Subcutaneous abdominal adipose tissue (tissue), 5 donors: ENCODE results near the gene ARMH3.

Source experiments
- H3K27ac ChIP-seq: one replicate; pipeline ENCODE4 v1.7.0; 2013; ENCODE audit warnings: low read depth, mild to moderate bottlenecking, inconsistent platforms, low read length, moderate library complexity
- H3K27me3 ChIP-seq, 5 donors: one replicate each; pipeline ENCODE4 v1.7.0; 2013; ENCODE audit warnings: low read length in 5 of 5, inconsistent platforms in 1 of 5; ENCODE audit not compliant: control insufficient read depth in 5 of 5, insufficient read depth in 4 of 5
- H3K36me3 ChIP-seq, 5 donors: one replicate each; pipeline ENCODE4 v1.7.0; 2013; ENCODE audit warnings: low read length in 5 of 5; ENCODE audit not compliant: control insufficient read depth in 5 of 5, insufficient read depth in 5 of 5
- H3K4me1 ChIP-seq, 5 donors: one replicate each; pipeline ENCODE4 v1.7.0; 2013; ENCODE audit warnings: low read length in 5 of 5, mild to moderate bottlenecking in 3 of 5, moderate library complexity in 1 of 5; ENCODE audit not compliant: control insufficient read depth in 5 of 5, insufficient read depth in 5 of 5
- H3K4me3 ChIP-seq, 5 donors: one replicate each; pipeline ENCODE4 v1.7.0; 2013; ENCODE audit warnings: low read length in 5 of 5, low read depth in 1 of 5
- H3K9ac ChIP-seq, 5 donors: one replicate each; pipeline ENCODE4 v1.7.0; 2013; ENCODE audit warnings: low read length in 5 of 5, mild to moderate bottlenecking in 4 of 5, moderate library complexity in 3 of 5
- H3K9me3 ChIP-seq, 5 donors: one replicate each; pipeline ENCODE4 v1.7.0; 2013; ENCODE audit warnings: low read length in 5 of 5; ENCODE audit not compliant: control insufficient read depth in 5 of 5
- donor health status: healthy.
- donor health status: healthy.
- donor health status: healthy.
- donor health status: healthy.
- donor health status: healthy.

The ARMH3 gene

DNA sequence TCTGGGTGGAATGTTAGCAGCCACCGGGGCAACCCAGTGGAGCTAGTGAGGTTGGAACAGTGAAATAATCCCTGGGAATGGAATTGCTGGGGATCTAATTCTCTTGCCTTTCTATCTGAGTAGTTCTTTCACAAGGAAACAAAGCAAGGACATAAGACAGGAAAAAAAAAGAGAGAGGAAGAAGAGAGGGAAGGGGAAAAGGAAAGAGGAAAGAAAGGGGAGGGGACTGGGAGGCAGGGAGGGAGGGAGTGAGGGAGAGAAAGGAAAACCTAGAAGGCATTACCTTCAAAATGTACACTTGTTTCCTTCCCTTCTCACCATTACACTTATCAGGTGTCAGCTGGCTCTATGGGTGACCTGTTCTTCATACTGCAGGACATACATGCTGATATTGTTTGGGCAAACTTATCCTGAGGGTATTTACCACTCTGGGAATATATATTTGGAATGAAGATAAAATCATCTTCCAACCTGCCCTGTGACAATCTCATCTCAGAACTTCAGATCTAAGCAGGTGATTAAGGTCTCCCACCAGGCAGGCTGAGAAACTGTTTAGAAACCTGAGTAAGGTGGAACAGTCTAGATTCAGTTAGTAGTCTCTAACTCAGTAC is 162.4 kb downstream of the ARMH3 start:
- Histone ChIP-seq H3K36me3 (peaks cover 0 to 1% (median 0%) of the 10 kb centered on the region in 5 donors), H3K9me3 (no peaks in the 10 kb centered on the region), H3K4me1 (peaks cover 0 to 10% (median 0%) of the 10 kb centered on the region in 5 donors), H3K27me3 (no peaks in the 10 kb centered on the region), H3K4me3 (no peak overlapping the region), H3K27ac (no peak overlapping the region), H3K9ac (peak overlapping the region in 1 of 5 donors; percentile 21)

GRCh38 chr10:101892782-101893391 is 163.1 kb downstream of the ARMH3 start:
- Histone ChIP-seq H3K4me1 (peaks cover 0 to 13% (median 0%) of the 10 kb centered on the region in 5 donors), H3K9me3 (no peaks in the 10 kb centered on the region), H3K9ac (no peak overlapping the region), H3K4me3 (no peak overlapping the region), H3K27ac (no peak overlapping the region), H3K27me3 (no peaks in the 10 kb centered on the region), H3K36me3 (peaks cover 0 to 3% (median 0%) of the 10 kb centered on the region in 5 donors)

DNA sequence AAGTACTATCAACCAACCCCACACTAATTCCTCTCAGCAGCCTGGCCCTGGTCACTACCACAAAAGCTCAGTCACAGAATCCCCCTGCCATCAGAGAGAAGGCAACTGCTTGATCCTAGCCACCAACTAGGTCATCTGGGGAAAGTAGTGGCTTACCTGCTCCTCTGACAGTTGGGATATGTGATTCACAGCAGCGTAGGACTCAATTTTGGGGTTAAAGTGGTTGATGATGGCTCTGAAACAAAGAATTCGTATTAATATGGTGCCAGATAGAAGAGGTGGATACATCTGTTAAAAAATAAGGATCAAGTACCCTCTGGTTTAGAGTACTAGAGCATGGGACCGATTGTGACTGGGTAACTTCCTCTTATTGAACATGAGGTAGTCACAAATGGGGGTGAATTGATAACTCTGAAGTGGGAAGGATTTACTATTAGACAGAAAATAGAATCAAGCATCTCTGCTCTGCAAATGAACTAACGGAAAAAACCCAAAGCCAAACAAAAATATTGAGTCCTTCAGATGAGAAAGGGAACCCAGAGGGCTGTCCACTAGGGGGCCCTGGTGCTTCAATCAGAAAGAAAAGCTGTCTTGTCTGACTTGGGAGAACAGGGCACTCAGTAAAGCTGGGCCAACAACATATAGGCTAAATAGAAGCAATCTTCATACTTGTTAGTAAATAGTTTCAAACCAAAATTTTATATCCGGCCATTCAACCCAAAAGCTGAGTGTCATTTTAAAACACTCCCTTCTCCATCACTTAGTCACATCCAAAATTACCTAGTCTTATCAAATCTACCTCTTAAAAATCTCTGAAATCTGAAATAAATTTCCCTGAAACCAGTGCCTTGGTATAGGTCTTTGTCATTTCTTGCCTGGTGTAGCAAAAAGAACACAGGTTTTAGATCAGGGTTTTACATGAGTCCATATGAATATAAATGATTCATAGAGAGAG is 166.4 kb downstream of the ARMH3 start:
- H3K4me3 ChIP-seq: no peak overlapping the region
- H3K9me3 ChIP-seq: no peaks in the 10 kb centered on the region
- no peak overlapping the region for H3K9ac ChIP-seq
- no peak overlapping the region for H3K27ac ChIP-seq
- H3K4me1 ChIP-seq: peaks cover 0 to 8% (median 0%) of the 10 kb centered on the region in 5 donors
- H3K36me3 ChIP-seq: peaks cover 0 to 4% (median 0%) of the 10 kb centered on the region in 5 donors
- H3K27me3 ChIP-seq: no peaks in the 10 kb centered on the region

DNA sequence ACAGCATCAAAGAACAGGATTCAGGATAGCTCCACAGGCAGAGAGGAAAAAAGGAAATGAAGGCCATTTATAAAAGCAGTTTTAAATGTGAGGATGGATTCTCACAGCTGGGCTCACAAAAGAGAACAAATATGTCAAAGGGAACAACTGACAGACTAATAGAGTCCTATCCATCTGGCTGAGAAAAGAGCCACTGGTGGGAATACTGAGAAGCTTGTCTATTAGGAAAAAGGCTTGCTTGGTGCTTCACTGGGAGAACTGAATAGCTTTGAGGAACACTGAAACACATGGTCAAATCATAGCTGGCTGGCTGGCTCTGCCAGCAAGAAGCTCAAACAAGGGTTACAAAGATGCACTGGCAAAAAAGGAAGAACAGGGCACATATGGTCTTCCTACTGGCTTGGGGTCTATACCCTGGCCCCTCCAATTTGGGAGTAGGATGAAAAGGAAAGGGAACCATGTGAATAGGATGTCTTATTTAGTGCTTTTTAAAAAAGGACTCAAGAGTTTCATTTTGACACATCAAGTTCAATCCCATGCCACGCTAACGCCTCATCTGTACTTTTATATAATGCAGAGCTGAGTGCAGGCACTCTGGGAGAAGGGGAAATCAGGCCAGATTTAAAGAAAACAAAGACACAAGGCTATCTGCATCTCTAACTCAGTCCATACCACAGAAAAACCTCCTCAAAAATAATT is 167.6 kb downstream of the ARMH3 start:
- H3K36me3 ChIP-seq: peaks cover 0 to 4% (median 0%) of the 10 kb centered on the region in 5 donors
- H3K4me3 ChIP-seq: no peak overlapping the region
- no peak overlapping the region for H3K9ac ChIP-seq
- no peaks in the 10 kb centered on the region for H3K9me3 ChIP-seq
- no peaks in the 10 kb centered on the region for H3K27me3 ChIP-seq
- H3K27ac ChIP-seq: no peak overlapping the region
- peaks cover 0 to 8% (median 0%) of the 10 kb centered on the region in 5 donors for H3K4me1 ChIP-seq

- H3K9me3 ChIP-seq: no peaks in the 10 kb centered on the region
- no peak overlapping the region for H3K9ac ChIP-seq
- H3K4me1 ChIP-seq: peaks cover 0 to 8% (median 0%) of the 10 kb centered on the region in 5 donors
- H3K4me3 ChIP-seq: no peak overlapping the region
- H3K27ac ChIP-seq: no peak overlapping the region
- H3K36me3 ChIP-seq: peaks cover 0 to 4% (median 0%) of the 10 kb centered on the region in 5 donors
- H3K27me3 ChIP-seq: no peaks in the 10 kb centered on the region
Measured at GRCh38 chr10:101887775-101888174, 168.2 kb downstream of the ARMH3 start.

GRCh38 chr10:101886521-101887312 is 169.3 kb downstream of the ARMH3 start:
- peaks cover 0 to 8% (median 0%) of the 10 kb centered on the region in 5 donors for H3K4me1 ChIP-seq
- H3K36me3 ChIP-seq: peaks cover 0 to 4% (median 0%) of the 10 kb centered on the region in 5 donors
- no peak overlapping the region for H3K9ac ChIP-seq
- no peaks in the 10 kb centered on the region for H3K9me3 ChIP-seq
- H3K27me3 ChIP-seq: no peaks in the 10 kb centered on the region
- H3K4me3 ChIP-seq: no peak overlapping the region
- no peak overlapping the region for H3K27ac ChIP-seq

- H3K27ac ChIP-seq: no peak overlapping the region
- H3K4me3 ChIP-seq: no peak overlapping the region
- H3K9me3 ChIP-seq: no peaks in the 10 kb centered on the region
- peaks cover 0 to 5% (median 0%) of the 10 kb centered on the region in 5 donors for H3K4me1 ChIP-seq
- H3K36me3 ChIP-seq: peaks cover 0 to 11% (median 2%) of the 10 kb centered on the region in 5 donors
- H3K9ac ChIP-seq: no peak overlapping the region
- H3K27me3 ChIP-seq: no peaks in the 10 kb centered on the region
Measured at GRCh38 chr10:101881036-101881774, 174.8 kb downstream of the ARMH3 start.

GRCh38 chr10:101880232-101880573 is 175.8 kb downstream of the ARMH3 start:
- Histone ChIP-seq H3K27ac (no peak overlapping the region), H3K9ac (no peak overlapping the region), H3K9me3 (no peaks in the 10 kb centered on the region), H3K4me1 (peaks cover 0 to 5% (median 0%) of the 10 kb centered on the region in 5 donors), H3K36me3 (peaks cover 0 to 11% (median 2%) of the 10 kb centered on the region in 5 donors), H3K4me3 (no peak overlapping the region), H3K27me3 (no peaks in the 10 kb centered on the region)
